Measurements from ENCODE around the gene VCL.

DNA sequence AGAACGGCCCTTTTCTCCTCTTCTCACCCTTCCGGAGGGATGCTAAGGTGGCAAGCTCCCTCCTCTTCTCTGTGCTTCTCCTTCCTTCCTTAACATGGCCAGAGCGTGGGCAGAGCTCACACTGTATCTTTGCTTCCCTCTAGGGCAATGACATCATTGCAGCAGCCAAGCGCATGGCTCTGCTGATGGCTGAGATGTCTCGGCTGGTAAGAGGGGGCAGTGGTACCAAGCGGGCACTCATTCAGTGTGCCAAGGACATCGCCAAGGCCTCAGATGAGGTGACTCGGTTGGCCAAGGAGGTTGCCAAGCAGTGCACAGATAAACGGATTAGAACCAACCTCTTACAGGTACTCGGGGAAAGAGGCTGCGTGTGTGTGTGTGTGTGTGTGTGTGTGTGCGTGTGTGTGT is 116.1 kb downstream of the VCL start:
- no peak for TF ChIP-seq POLR2A (IDR thresholded peaks at IDR 0.05)
- TF ChIP-seq, protein P1, sequence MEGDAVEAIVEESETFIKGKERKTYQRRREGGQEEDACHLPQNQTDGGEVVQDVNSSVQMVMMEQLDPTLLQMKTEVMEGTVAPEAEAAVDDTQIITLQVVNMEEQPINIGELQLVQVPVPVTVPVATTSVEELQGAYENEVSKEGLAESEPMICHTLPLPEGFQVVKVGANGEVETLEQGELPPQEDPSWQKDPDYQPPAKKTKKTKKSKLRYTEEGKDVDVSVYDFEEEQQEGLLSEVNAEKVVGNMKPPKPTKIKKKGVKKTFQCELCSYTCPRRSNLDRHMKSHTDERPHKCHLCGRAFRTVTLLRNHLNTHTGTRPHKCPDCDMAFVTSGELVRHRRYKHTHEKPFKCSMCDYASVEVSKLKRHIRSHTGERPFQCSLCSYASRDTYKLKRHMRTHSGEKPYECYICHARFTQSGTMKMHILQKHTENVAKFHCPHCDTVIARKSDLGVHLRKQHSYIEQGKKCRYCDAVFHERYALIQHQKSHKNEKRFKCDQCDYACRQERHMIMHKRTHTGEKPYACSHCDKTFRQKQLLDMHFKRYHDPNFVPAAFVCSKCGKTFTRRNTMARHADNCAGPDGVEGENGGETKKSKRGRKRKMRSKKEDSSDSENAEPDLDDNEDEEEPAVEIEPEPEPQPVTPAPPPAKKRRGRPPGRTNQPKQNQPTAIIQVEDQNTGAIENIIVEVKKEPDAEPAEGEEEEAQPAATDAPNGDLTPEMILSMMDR (IDR thresholded peaks at IDR 0.05), result no peak
